Measurements from ENCODE around the gene SAMD4B.

Gene SAMD4B

DNA sequence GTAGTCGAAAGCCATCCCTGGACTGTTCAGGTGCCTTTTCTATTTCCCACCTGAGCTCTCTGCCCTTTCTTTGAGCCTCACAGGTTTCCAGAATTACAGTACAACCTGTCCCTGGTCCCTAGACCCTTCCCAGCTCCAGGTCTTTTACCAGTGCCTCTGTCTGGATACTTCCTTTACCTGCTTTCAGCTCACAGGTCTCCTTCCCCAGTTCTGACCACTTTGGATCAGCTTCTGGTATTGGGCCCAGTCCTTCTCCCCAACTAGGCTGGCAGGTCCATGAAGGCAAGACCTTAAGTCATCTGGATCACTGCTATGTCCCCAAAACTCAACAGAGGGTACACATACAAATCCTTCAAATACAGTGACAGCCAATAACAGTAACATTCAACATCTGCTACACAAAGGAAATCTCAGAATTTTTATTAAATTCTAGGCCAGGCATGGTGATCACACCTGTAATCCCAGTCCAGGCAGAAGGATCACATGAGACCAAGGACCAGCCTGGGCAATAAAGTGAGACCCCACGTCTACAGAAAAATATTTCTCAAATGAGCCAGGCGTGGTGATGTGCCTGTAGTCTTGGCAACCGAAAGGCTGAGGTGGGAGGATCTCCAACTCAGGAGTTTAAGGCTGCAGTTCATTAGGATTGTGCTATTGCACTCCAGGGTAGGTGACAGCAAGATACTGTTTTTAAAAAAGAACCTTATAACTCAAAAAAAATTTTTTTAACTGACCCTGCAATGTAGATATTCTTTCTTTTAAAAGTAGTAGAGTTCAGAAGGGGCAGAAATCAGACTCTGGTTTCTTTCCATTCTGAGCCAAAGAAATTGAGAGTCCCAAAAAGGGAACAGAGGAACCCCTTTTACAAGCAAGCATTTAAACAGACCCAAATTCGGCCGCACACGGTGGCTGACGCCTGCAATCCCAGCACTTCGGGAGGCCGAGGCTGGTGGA is 92.2 kb downstream of the SAMD4B start:
- H3K27me3 ChIP-seq (ENCODE audit: insufficient read depth, low read length): no peaks in the 10 kb centered on the region
- no peaks in the 10 kb centered on the region for H3K9me2 ChIP-seq (ENCODE audit: low read depth, low read length)
- H4K20me1 ChIP-seq (ENCODE audit: insufficient read depth, low read length): 0 out of 2 replicates have a peak, but pooled peaks cover 2% of the 10 kb centered on the region
- peak overlapping the region; percentile 97 for H3K4me3 ChIP-seq (ENCODE audit: low read depth, low read length, poor library complexity, severe bottlenecking)
- peak overlapping the region; percentile 98 for H3K9ac ChIP-seq (ENCODE audit: low read length)
- no peak for TF ChIP-seq EZH2 (IDR thresholded peaks at IDR 0.05; ENCODE audit: borderline replicate concordance, low read length)
- TF ChIP-seq, protein P1, sequence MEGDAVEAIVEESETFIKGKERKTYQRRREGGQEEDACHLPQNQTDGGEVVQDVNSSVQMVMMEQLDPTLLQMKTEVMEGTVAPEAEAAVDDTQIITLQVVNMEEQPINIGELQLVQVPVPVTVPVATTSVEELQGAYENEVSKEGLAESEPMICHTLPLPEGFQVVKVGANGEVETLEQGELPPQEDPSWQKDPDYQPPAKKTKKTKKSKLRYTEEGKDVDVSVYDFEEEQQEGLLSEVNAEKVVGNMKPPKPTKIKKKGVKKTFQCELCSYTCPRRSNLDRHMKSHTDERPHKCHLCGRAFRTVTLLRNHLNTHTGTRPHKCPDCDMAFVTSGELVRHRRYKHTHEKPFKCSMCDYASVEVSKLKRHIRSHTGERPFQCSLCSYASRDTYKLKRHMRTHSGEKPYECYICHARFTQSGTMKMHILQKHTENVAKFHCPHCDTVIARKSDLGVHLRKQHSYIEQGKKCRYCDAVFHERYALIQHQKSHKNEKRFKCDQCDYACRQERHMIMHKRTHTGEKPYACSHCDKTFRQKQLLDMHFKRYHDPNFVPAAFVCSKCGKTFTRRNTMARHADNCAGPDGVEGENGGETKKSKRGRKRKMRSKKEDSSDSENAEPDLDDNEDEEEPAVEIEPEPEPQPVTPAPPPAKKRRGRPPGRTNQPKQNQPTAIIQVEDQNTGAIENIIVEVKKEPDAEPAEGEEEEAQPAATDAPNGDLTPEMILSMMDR (IDR thresholded peaks at IDR 0.05; ENCODE audit: low read length): no peak
- H3F3A ChIP-seq (ENCODE audit: insufficient read depth, low read length): peaks cover 5% of the 10 kb centered on the region; the same call in 1 of the 2 replicates
- peaks cover 26% of the 10 kb centered on the region for H3K4me1 ChIP-seq (ENCODE audit: insufficient read depth, low read length, severe bottlenecking)
- H3K9me3 ChIP-seq (ENCODE audit: low read length): no peaks in the 10 kb centered on the region
- H3K4me2 ChIP-seq (ENCODE audit: low read length): peak overlapping the region; percentile 80
- H3K36me3 ChIP-seq (ENCODE audit: insufficient read depth, low read length): peaks cover 44% of the 10 kb centered on the region
- H3K27ac ChIP-seq (ENCODE audit: low read depth, low read length, poor library complexity, severe bottlenecking): no peak overlapping the region
- peaks cover 9% of the 10 kb centered on the region; the same call in 1 of the 2 replicates for H3K79me2 ChIP-seq (ENCODE audit: insufficient read depth, low read length)
- H2AFZ ChIP-seq (ENCODE audit: low read length): no peak overlapping the region
